T-helper 1 cell (primary cell): Measurements from ENCODE around the gene PTPN14.

Experiments
- DNase-seq, 5 donors: peaks; one replicate each; pipeline ENCODE4 v3.0.0-alpha.2; 2012 to 2020

PTPN14 gene

DNA sequence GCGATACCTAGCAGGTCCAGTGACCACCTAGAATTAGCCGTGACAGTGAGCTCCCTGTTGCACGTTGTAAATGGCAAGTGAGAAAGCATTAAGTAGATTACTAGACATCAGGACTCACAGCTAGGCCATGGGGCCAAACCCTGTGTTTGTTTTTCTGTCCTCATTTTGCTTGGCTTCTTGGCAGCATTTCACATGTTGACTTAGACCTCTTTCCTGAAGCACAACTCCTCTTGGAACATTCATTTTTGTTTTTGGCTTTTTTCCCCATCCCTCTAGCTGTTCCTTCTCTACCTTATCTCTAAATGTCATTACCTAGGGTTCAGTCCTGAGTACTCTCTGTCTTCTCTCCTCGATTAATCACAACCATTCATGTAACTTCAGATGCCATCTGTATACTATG, 16.9 kb upstream of the PTPN14 start:
- DNase-seq: no peak

DNA sequence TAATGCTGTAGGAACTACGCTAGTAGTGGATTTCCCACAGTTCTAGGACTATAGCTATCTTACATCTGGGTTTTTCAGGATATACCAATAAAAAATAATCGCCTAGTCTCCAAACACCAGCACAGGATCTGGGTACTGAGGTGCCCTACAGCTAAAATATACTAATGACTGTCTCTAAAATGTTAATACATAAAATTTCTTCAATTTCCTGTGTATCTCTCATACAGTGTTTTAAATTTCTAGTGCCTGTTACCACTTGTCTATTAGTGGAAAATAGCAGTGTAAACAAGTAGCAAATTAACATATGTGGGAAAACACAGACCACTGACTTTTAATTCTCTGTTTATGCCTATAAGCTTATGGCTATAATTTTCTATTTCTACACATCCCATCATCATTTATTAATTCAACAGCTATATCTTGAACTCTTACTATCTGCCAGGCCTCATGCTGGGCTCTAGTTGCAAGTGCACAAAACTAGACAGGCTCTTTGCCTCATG, 16.1 kb upstream of the PTPN14 start:
- DNase-seq: no peak

DNA sequence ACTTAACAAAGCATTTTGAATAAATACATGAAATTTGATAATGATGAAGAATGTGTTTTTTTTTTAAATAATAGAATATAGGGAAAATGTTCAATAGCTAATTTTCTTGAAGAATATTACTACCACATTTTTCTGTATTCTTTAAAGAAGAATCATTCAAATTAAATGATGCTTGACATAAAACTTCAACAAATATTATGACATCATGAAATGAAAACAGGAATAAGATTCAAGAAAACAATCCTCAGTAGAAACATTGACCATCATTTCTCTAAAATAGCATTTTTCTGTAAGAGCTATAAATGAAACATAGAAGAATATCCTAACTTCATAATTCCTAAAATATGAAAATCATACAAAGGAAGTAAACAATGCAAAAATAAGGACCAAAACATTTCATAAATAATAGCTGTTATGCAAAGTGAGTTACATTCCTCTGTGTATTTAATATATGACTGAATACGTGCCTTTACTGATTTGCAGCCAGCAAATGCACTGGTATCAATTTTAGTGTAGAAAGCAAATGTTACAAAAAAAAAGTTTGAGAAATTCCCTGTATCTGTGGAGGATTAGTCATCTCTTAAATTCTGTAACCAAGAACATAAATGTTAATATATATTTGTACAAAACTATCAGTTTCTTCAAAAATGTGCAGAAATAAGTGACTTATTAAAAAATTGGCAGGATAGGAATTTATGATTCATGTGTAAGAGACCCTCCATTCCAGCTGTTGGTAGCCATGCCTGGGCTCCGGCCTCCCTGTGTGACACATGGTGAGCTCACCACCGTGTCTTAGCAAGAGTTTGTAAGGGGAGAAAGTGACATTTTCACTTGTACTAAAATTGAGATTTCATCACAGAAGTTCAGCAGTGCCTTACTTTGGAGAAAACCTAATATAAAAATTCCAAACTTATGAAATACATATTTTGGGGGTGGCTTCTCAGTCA, 15.0 kb upstream of the PTPN14 start:
- no peak for DNase-seq

DNA sequence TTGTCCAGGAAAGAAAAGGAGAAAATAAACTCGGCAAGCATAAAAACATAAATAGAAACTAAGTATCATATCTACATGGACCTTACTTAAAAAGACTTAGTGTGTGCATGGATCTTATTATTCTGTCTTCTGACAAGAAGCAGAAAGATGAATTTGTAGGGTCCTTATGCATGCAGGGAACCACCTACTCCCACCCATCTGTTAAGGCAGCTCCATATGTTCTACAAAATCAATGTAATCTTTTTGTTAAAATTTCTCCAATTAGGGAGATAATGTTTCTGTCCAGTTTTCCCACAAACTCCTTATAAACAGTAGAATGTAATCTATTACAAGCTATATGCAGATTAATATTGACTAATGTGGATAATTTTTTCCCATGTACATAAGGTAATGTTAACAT, 13.9 kb upstream of the PTPN14 start:
- DNase-seq: no peak

DNA sequence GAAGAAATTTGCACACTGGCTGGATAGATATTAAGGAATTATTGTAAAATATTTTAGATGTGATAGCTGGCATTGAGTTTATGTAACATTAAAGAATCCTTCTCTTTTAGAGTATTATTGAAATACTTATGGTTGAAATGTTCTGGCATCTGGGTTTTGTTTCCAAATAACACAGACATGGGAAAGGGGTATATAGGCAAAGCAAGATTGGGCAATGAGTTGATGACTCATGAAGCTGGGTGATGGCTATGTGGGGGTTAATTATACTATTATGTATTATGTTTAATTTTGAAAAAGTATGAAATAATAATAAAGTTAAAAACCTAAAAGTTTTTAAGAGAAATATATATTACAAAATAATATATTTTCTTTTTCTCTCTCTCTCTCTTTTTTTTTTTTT, 12.5 kb upstream of the PTPN14 start:
- DNase-seq: no peak

DNA sequence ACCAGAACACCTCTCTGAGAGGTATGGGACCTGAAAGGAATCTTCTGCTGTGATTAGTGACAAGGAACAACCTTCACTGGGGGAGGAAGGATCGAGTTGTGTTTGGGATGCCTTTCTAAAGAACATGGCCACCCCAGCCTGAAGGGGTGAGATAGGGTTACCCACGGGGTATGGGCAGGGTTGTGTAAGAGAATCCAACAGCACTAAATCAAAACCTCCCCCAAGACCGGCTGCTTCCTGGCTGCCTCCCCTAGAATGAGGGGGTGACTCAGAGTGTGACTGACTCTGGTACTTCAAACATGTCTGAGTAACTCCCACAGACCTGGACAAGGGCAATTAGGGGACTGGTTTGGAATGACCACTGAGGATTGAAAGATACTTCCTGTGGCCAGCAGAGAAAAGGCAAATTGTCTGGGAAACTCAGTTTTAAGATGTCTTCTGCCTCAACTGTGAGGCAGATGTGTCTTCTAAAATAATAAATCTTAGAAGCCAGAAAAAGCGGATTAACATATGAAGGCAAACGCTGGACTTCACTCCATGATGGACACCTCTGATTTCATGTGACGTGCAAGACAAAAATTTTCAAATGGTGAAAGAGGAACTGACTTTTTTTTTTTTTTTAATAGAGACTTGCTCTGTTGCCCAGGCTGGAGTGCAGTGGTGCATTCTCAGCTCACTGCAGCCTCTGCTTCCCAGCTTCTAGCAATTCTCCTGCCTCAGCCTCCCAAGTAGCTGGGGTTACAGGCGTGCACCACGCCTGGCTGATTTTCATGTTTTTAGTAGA, 6.7 kb upstream of the PTPN14 start:
- DNase-seq: no peak

DNA sequence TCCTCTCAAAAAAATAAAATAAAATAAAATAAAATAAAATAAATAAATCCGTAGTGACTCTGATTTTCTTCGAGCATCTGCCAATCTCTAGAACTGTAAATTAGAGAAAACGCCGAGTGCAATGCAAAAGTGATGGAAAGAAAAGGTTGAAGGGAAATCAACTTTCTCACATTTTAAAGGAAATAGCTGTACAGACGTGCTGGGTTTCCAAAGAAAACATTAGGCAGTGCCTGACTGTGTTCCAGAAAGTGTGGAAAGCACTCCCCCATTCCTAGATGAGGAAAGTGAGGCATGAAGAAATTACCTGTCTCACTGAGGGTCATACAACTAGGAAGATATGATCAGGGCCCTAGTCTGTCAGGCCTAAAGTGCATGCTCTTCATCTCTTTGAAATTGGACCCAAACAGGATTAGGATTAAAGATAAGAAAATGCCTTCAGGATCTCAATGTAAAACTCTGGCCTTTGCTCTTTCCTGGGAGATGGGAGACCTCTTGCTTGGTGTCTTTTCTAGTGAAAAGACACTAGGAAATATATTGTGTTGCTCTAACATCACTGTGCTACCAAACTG, 1.8 kb upstream of the PTPN14 start:
- no peak for DNase-seq

DNA sequence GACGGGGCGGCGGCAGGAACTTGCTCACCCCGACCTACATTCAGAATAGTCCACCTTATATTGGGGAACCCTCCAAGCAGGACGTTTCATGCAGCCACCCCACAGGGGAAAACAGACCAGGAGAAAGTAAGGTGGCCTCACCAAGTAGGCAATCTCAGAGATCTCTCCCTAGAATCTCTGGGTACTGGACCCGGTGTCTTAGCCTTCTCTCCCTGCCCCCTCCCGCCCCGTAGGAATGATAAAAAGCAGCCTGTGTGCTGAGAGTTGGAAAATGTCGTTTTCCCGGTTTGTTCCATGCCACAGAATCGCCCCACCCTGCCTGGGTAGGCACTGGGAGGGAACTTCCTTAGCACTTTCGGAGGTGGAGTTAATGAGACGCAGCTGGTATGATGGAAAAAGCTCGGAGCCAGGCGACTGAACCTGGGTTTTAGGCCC, 789 bp upstream of the PTPN14 start:
- no peak for DNase-seq

DNA sequence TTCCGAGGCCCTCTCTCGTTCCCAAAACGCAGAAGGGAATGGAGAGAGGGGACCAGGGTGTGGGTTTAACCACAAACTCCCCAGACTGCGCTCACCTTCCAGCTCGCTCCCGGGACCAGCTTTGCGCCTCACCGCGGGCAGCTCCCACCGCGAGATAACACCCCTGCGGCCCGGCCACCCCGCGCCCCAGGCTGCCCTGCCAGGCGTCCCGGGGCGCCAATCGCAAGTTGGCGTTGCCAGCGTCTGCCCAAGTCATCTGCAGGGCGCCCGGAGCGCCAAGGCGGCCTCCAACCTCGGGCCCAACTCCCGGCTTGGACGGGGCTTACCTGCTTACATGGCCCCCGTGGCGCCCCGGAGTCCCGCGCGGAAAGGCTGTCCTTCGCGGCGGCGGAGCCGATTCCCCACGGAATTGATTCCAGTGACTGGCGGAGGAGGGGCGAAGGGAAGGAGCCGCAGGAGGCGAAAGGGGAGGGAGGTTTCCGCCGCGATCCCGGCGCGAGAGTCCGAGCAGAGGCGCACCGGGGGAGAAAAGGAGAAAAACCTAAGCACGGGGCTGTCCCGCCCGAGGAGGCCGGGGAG, 456 bp downstream of the PTPN14 start:
- no peak for DNase-seq

DNA sequence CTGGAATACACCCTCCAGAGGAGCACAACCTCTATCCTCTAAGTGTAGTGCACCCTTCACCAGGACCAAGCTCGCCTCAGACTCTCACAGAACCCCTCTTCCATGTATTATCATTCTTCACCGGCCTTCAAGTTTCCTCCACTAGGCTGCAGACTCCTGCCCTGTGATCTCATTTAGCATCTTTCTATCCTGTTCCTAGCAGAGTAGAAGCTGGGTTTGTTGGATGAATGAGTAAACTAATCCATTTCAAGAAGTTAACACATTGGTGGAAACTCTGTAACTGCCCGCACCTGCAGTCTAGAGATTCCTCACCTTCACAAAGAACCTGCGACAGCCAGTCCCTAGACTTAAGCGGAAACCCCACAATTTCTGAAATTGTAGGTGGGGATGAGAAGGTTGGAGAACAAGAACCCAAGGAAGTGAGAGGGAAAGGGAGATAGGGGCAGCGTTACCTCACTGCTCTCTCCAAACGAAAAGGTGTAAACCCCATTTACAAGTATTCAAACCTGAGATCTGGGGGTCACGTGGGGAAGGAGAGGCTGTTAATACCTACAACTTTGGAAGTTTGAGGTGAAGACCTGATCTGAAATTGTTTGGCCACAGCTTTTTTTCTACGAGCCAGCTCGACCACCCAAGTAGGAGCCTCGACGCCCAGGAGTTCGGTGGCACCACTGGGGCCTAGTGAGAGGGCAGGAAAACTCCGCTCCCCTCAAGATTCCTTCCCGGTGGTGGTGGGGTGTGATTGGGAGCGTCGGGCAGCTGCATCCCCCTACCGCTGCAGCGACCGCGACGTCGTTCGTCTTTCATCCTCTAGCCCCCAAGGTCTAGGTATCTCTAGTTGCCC, 1.2 kb downstream of the PTPN14 start:
- no peak for DNase-seq

DNA sequence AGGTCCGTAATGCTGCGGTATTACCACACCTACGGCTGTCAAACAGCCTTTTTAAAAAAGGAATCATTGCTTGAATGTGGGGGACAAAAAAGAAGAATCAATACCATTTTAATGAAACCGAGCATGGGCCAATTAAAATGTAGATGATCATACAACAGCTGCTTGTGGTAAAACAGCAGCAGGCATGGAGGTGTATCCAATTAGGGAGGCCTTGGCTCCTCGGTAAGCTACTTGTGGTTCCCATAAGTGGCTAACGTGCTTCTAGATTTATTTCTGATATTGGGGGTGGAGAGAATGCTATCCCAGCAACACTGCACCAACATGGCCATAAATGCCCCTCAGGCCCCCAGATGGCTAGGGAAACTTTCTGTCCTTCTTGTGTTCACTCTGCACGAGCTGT, 1.8 kb downstream of the PTPN14 start:
- no peak for DNase-seq

DNA sequence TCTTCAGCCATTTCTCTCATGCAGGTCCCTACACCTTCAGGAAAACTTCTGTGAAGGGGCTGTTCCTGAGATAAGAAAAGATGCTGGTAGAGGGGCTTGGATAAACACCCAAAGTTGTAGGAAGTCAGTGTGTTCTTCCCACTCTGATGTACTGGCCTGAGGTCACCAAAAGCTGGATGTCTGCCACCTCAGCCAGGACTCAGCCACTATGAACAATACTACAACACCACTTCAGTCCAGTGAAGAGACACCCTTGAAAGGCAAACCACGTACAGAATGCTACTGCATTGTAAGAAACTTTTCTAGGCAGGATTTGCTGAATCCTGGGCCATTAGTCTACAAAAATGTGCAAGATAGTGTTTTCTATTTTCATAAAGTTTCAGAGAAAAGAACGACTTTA, 2.4 kb downstream of the PTPN14 start:
- no peak for DNase-seq

DNA sequence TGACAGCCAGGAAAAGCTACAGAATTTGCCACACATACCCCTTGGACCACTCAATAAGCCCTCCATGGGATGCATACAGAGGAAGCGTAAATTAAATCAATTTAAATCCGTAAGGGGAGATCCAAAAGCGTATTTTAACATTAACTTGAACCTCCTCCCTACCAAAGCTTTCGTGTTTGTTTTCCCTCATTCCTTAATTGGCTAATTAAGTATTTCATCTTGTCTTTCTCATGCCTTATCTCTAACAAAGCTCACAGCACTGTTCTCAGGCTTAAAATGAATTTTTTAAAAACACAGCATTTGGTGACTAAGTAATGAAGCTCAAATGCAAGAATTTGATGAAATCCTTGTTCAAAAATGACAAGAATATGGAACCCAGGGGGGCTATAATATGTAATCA, 3.1 kb downstream of the PTPN14 start:
- DNase-seq: no peak

DNA sequence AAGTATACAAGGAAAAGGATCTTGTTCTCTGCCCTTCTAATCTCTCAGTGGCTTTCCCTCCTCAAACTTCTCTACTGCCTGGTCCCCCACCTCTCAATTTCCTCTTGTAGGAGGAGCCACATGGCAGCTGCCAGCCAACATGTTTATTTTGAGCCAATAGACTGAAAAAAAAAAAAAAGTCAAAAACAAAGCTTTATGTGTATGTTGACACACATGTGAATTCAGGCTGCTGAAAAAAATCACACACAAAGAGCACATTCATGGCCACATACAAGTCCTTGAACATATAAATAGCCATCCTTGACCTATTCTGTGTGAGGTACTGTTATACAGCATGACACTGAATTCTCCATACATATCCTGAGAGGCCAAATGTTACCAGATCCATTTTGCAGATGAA, 3.7 kb downstream of the PTPN14 start:
- no peak for DNase-seq

DNA sequence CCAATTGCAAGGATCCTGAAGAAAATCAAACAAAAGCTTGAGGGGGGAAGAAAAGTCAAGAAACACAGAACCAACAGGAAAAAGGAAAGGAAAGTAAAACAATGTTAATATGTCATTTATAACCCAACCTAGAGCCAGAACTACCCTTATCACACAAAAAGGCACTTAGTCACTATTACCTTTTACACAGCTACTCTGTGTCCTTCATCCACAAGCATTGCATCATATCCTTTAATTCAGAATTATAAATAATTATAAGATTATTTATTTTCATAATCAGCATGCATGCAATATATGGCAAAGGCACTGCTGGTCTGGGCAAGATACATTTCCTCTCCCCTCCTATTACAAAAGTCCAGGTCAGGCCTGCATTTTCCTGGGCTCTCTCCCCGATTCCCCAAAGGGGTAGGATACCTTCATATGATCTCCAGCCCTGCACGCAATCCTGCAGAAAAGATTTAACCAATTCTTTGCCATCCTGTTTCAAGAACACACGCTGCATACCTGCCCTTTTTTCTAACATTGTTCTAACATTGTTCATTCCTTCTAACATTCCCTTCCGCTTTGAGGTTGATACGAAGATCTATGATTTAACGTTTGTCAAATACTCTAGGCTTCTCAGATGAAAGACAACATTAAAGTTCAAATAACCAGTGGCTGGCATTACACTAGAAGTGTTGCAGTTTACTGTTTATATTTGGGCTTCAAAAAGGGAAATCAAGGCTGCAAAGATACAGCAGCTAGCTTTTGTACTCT, 4.3 kb downstream of the PTPN14 start:
- DNase-seq: no peak

DNA sequence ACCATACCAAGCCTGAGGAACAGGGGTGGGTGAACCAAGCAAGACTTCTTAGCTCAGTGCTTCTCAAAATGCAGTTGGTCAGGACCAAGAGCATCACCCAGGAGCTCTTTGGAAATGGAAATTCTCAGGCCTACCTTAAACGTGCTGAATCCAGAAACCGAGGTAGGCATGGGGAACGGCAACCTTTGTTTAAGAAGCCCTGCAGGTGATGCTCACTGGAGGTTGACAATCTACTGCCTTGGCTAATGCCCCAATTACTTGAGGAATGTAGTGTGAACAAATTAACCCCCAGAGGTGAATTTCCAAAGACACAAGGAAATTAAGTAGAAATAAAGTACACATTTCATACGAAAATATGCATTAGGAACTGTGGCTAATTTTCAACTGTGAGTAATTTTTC, 5.3 kb downstream of the PTPN14 start:
- no peak for DNase-seq

DNA sequence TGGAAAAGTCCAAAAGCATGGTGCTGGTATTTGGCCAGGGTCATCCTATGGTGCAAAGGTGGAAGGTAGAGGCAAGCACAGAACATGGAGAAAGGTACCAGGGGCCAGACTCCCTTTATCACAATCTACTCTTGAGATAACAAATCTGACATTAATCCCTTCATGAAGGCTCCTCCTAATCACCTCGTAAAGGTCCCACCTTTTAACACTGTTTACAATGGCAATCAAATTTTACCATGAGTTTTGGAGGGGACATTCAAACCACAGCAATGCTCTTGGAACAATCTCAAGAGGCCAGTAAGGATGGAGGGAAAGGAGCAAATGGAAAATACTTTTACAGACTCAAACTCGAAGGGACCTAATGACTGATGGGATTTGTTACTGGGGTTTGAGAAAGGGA, 6.1 kb downstream of the PTPN14 start:
- no peak for DNase-seq

DNA sequence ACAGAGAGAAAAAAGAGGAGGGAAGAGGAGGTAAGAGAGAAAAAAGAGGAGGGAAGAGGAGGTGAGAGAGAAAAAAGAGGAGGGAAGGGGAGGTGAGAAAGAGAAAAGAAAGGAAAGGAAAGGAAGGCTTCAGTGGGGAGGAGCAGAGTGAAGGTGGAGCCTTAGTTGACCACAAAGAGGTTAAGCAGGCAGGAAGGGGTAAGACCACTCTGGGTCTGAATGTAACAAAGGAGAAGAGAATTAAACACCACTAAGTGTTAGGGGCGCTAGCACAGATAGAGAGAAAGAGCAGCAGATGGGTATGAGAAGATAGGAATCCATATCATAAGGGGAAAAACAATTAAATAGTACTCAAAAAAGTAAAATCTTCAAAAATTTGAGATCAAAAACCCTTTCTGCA, 6.6 kb downstream of the PTPN14 start:
- DNase-seq: no peak

DNA sequence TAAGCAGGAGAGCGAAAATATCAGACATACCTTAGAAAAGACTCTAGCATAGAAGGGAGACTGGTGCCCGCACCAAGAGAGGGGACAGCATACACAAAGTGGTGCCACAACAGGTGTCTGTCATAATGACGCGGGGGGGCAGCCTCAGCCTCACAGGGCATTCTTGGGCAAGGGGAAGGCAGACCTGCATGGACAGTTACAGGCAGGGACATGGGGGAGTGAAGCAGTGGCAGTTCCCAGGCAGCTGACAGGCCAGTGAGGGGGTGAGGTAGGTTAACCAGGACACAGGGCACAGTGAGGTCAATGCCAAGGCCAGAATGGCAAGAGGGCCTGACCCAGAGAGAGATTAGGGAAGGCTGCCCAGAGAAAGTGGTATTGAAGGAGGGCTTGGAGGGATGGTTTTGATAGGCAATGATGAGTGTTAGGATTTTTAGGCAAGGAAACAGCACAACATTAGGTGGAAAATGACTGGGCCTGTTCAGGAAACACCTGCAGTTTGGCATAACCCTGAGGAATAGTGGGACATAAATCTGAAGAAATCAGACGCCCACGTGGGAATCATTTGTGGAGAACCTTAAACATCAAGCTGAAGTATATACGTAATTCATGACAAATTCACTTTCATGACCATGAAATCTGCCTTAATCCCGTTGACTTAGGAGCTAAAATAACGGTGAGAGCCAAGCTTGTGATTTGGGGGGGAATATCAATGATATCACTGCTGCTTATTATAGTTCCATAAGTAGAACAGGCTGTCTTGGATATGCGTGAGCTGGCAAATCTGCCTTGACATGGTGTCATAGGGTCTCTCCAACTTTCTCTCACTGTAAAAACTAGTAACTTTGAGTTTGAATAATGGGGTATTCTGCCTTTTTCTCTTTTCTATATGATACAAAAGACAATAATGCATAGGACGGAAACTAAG, 8.9 kb downstream of the PTPN14 start:
- DNase-seq: no peak

DNA sequence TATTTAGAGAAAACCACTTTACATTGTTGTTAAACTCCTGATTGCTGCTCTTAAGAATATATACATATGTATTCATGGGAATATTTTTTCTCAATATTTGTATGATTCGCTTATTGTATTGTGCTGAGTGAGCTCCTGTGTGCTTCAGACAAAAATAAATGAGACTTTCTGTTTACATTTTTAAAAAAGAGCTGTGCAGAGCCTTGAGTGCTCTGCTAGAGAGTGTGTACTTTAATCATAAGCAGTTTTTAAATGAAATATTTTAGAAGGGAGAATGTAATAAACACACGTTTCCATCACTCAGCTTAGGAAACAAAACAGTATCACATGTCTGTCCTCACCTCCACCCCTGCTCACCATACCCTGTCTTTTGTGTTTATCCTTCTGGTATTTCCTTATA, 9.7 kb downstream of the PTPN14 start:
- no peak for DNase-seq
